GM18498 (cell line): ENCODE measurements around the gene BEND7.
"Not testable (repeated sequence)": the region's sequence is repeated elsewhere in the genome, so short reads cannot be mapped to it uniquely, and the experiment has no call there.

Source experiments
- ATAC-seq: cut with Tn5 transposase; IDR thresholded peaks from one replicate; pipeline ENCODE4 v1.9.1; 2021; ENCODE audit warnings: mild to moderate bottlenecking, moderate library complexity; ENCODE audit not compliant: unreplicated experiment

Gene BEND7

DNA sequence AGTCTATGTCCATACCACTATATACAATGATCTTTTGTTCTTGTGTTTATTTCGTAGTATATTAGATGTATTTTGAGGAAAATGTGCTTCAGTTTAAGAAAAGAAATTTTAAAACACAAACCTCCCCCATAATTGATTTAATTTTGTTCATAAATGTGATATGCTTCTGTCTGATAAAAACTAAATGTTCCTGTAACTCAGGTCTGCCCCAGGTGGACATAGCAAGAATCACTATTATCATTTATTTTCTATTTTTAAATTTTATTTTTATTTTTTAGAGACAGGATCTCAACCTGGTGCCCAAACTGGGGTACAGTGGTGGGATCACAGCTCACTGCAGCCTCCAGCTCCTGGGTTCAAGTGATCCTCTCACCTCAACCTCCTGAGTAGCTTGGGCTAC, 43.2 kb downstream of the BEND7 start:
- ATAC-seq: no peak

DNA sequence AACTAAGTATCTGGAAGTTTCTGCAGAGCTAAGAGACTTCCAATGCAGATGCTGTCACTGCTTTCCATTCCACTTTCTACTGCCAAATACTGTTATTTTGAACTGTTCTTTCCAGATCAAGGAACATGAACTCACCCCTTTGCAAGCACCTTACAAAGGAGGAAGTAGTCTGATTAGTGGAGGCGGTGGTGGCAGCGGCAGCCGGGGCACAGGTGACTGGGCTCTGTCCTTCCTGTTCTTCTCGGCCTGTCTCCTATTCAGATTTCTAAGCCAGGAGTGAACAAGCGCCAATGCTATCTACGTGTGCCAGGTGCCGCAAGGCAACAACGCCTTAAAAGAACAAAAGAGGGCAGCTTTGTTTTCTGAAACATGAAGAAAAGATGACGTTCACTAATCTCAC, 44.9 kb downstream of the BEND7 start:
- ATAC-seq: no peak

DNA sequence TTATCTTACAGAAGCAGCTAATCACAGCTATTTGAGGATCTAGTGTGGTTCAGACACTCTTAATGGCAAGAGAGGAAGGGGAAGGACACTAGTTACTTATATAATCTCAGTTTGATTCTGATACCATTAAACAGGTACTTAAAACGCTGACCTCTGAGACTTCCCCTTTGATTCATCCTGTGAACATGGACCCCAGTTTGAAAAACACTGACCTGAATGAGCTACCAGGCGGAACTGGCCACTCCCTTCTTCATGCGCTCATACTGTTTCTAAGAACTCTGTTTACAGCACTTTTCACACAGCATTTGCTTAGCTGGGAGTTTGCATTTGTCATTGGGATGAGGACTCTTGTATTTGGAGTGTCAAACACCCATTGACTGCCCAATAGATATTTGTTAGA, 45.7 kb downstream of the BEND7 start:
- ATAC-seq: no peak

DNA sequence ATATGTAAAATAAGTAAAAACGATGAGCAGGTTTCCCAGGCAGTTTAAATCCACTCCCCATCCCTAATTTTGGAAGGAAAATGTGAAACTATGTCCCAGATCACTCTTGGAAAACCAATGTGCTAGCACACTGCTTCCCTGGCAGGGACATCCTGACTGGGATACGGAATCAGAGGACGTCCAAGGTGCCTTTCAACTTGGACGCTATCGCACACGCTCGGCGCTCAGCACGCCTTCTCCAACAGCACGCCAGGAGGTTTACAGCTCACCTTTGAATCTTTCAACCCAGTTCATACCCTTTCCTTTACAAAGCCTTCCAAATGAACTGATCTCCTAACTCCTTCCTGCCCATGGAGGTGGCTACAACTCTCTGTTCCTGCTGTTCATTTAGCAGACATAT, 47.1 kb downstream of the BEND7 start:
- no peak for ATAC-seq

DNA sequence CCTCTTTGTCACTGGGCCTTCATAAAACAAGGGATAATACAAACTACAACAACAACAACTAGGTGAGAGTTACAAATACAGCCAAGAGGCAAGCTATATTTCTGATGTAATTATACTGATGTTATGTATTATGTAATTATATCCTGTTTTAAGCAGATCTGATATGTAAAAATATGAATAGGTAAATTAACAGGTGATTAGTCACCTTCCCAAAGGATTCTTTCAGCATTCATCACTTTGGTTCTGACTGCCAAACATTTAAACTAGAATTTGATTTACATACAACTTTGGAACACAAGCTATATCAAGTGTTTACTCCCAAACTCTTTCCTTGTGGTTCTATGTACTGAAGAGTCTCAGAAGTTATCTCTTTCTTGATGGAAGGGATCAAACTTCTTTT, 53.7 kb downstream of the BEND7 start:
- ATAC-seq: no peak

DNA sequence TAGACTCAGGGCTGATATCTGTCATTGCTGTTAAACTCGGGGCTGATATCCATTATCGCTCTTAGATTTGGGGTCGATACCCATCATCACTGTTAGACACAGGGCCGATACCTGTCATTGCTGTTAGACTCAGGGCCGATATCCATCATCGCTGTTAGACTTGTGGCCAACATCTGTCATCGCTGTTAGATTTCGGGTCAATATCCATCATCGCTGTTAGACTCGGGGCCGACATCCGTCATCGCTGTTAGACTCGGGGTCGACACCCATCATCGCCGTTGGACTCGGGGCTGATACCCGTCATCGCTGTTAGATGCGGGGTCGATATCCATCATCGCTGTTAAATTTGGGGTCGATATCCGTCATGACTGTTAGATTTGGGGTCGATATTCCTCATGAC, 54.8 kb downstream of the BEND7 start:
- no peak for ATAC-seq

DNA sequence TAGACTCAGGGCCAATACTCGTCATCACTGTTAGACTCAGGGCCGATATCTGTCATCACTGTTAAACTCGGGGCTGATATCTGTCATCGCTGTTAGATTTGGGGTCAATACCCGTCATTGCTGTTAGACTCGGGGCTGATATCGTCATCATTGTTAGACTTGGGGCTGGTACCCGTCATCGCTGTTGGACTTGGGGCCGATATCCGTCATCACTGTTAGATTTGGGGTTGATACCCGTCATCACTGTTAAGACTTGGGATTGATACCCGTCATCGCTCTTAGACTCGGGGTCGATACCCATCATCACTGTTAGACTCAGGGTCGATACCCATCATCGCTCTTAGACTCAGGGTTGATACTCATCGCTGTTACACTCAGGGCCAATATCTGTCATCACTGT, 56.5 kb downstream of the BEND7 start:
- no peak for ATAC-seq

DNA sequence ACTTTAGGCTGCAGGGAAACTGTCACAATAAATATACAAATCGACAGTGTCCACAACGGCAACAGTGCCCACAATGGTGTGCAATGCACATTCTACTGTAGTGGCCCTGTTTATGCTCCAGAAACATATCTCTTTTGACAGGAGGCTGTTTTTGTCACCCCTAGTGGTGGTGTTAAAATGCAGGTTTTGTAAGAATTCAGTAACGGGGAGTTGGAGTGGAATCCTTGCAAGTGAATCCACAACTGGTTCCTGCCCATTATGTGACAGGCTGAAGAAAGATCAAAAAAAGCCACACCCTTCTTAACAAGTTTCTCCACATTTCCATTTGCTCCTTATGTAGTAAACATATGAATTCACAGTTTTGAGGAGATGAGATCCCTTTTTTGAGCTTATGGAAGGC, 58.5 kb downstream of the BEND7 start:
- ATAC-seq: no peak

DNA sequence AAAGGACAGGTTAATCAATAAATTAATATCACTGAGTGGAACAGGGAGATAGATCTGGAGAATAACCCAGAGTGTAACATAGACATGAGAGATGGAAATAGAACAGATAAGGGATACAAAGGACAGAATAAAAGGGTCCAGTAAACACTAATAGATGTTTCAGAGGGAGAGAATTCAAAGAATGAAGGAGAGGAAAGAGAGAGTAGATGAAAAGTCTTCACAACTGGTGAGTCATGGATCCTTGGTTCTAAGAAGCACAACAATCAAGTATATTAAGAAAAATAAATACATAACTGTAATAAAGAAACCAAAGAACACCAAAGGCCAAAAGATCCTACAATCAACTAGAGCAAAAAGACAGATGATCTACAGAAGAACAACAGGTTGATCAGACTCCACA, 66.3 kb downstream of the BEND7 start:
- ATAC-seq: no peak

DNA sequence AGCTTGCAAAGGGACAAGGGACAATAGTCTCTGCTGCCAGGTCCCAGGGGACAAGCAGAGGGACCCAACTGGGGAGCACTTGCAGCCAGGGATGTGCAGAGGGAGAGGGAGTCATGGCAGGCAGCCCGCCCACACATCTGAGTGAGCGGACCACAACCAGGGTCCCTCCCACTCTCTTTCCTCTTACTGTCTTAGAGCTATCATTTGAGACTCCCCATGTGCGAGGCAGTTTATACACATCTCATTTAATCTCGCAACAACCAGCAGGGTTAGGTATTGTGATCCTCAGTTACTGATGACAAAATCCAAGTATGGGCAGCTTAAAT, 70.2 kb downstream of the BEND7 start:
- no peak for ATAC-seq

DNA sequence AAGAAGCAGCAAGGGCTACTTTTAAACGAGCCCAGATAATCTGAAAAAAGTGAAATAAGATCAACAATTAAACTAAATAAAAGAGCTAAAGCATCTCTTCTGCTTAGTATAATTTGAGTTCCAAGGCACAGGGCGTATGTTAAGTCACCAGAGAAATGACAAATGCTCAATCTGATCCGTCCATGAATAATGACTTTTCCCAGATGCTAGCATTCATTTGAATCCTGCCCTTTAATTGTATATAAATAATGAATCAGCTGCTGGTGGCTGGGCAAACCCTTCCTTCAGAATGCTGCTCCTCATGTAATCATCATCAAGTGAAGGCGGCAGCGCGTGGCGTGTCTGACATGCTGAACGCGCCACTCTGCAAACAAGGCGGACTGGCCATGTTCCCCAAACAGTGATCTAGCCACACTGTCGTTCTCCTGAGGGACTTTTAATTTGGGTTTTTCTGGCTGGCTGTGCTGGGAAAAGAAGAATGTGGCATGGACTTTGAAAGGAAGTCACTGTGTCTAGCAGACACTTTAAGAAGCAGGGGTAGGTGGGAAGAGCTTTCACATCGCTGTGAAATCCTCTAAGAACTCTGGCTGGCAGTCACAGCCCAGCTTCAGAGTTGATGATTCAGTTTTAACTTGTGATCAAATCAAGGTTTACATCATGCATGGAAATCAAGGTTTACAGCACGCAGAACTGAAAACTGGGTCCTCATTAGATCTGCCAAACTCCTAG, 70.7 kb downstream of the BEND7 start:
- ATAC-seq: no peak

DNA sequence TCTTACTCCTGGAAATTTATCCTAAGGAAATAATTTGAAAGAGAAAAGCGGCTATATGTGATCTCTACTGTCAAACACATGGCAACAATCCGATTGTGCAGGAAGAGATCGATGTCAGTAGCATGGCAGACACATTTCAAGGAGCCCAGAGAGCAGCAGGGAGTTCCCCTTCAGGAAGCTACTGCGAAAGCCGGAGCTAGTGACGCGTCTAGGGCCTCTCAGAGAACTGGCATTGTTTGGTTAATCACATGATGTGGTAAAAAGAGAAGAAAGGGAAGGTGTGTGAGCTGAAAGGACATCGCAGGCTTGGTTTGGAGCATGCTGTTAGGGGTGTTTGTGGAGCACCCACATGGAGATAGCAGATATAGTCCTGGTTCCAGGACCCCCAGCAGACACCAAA, 74.9 kb downstream of the BEND7 start:
- no peak for ATAC-seq

DNA sequence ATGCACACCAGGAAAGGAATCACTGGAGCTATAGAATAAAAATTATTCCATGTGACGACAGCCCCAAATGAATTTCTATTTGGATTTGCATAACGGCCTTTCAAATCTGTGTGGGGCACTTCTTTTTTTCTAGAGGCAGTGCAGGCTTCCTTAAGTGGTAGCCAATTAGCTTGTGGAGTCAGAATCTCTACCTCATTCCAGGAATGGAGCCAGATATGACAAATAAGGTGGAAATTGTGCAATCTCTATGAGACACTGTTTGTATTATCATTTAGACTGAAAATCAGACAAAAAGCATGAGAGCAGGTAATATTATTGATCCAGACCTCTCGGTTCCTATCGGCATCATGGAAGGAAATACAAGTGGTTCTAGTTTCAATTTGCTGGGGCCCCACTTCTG, 78.7 kb downstream of the BEND7 start:
- no peak for ATAC-seq

DNA sequence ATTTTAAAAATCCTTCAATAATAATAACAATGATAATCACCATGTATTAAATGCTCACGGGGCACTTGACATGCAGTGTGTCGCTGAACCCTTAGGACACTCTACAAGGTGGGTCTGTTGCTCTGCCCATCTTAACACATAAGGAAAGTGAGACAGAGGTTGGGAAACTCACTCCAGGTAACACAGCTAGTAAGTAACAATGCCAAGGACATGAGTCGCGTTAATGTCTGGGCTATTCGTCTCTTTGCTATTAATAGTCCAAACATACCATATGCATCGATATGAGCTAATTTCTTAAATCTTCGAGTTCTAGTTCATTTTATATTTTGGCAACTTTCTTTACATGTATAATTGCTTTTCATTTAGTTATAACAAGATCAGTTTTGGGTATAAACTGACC, 79.5 kb downstream of the BEND7 start:
- no peak for ATAC-seq

DNA sequence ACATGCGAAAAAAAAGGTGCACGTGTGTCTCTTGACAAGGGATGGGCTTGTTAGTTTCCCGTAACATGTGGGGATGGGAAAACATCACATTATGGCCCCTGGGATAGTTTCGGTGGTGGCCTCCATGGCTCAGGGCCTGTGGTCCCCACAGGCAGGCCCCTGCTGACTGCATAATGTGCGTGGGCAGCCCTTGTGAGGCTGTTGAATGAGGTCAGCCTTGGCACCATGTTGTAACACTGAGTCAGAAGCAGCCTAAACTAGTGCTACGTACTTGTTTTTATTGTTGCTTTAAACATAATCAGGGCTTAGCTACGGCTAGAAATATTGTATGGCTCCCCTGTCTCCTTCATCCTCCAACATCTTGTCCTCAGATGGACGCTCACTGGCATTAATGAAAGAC, 80.6 kb downstream of the BEND7 start:
- no peak for ATAC-seq

DNA sequence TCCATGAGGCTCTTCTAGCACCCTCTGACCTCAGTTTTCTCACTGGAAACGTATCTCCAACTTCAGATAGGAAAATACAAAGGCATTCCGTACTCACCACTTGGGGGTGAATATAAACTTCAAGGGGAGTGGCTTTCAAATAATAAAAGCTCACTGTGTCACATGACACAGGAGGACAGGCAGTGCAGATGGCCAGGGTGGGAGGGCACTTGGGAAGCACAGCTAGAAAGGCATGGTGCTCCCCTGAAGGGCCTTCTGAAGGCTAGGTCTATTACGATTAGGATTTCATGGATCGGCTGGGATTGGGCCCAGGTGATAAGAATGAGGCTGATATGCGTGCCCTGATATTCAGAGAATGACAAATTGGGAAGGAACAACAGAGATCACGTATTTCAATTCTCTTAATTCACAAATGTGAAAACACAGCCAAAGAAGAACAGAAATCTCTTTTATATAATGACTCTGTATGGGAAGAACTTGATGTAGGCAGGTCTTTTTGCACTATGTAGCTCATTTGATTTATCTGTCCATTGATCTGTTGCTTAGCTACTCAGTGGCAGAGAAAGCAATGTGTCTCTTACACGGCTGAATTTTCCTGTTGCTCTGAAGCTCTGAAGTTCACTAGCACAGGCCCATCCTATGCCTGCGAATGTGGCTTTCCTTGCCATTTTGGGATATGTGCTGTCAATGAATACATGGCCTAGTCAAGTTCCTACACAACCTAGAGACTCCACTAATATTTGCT, 83.0 kb downstream of the BEND7 start:
- no peak for ATAC-seq

DNA sequence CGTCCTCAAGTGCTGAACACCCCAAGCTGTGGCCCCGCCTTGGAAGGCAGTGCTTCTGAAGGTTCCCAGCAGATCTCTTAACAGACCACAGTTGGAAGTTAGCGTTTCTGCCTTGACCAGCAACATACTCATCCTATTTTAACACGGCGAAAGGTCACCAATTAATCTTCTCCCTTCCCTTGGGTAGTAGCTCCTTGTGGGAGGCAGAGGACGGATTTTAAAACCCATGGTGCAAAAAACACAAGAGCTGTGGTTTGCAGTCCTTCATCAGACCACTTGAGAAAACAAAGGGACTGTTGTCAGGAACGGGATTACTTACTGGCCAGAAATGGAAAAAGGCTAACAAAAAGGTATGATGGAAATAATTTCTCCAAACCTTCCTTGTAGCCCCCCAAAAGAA, 87.3 kb downstream of the BEND7 start:
- no peak for ATAC-seq

DNA sequence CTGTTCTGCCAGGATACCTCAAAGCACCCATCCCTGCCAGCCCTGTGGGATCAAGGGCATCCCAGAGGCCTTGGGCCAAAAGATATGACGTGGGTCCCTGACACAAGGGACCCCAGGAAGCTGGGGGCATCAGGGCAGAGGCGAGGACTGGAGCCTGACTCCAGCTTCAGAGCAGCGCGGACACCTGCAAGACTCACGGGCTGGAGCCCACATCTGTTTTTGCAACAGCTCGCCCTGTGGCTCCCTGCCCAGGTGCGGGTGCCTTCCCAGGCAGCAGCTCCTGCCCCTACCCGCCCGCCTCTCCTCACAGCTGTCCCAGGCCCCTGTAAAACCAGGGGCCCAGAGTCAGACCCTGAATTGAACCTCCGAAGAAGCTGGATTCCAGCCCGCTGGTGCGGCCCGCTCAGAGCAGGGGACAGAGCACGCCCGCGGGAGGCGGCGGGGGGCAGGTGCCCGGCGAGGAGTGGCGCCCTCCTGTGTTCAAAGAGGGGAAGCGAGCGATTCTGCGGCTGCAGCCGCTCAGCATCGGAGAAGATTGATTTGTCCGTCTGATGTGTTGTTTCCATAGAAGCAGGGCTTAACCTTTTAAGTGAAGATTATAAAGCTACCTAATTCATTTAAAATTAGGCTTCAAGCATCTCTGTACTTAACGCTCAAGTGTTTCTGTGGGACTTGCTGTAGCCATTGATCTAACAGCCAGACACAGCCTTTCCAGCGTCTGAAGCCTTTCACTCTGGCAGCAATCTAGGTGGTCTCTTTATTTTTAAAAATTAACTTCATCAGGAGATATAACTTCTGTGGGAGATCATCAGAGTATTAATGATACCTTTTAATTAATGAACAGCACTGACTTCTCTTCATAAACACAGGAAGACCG, 88.4 kb downstream of the BEND7 start:
- peak; percentile 84 for ATAC-seq

DNA sequence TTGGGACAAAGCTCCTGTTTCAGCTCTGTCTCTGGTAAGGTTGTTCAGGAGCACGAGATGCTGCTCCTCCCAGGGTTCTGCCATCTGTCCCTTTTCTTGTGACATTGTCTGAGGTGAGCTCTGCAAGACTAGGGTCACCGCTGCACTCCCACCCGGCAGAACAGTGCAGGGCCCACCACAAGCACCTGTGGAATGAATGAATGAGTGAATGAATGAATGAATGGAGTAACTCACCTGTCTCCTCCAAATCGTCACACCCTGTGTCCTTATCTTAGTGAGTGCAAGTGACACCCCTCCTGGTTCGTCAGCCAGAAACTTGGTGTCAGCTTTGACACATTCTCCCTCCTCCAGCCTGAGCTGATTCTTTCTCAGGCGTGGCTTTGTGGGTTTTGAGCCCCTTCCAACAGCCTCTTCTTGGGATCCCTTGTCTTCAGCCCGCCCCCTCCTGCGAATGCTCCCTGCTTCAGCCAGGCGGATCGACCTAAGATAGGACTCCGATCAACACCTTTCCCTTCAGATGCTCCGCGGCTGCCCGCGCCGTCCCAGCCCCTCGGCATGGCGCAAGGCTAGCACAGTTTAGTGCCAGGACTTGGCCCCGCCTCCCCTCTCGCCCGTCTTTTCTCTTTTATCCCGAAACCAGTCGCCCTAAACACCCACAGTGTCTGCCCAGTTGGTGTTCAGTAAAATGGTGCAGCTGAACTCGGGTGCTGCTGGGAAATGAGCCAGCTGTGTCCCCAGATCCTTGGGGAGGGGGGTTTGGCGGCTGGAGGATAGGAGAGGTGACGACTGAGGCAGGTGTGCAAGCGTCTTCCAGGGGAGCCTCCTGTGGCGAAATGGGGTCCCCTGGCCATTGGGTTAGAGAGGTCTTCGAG, 89.3 kb downstream of the BEND7 start:
- no peak for ATAC-seq

DNA sequence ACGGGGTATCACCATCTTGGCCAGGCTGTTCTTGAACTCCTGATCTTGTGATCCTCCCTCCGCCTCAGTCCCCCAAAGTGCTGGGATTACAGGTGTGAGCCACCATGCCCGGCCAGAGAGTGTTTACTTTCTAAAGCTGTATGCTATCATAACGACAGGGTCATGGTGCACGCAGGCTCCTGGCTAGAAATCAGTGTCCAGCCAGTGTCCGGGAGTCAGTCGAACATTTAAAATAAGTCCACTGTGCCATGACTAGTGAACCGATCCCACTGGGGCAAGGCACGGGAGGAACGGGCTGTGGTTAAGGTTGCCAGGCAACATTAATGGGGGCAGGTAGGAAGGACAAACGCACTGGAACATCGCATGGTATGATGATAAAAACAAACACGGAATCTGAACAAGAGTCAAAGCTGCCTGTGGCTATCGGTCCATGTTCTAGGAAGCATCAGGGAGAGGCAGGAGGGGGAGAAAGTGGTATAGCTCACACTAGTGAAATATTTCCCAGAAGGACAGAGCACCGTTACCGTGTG, 91.7 kb downstream of the BEND7 start:
- ATAC-seq: no peak

DNA sequence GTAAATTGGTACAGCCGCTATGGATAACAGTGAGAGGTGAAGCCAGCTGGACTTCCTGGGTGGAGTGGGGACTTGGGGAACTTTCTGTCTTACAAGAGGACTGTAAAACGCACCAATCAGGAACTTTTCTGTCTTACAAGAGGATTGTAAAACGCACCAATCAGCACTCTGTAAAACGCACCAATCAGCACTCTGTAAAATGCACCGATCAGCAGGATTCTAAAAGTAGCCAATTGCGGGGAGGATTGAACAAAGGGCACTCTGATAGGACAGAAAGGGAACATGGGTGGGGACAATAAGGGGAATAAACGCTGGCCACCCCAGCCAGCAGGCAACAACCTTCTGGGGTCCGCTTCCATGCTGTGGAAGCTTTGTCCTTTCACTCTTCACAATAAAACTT, 100.9 kb downstream of the BEND7 start:
- not testable (repeated sequence) for ATAC-seq
